ENCODE measurements around the gene TIAM2. TPM values are rescaled to one million over a fixed set of nuclear protein-coding genes. Genes with fewer than 3 reads are reported as not detected.

The TIAM2 gene
- total RNA-seq, 2 experiments from 2014 or later: 4.4 to 5.3 TPM

DNA sequence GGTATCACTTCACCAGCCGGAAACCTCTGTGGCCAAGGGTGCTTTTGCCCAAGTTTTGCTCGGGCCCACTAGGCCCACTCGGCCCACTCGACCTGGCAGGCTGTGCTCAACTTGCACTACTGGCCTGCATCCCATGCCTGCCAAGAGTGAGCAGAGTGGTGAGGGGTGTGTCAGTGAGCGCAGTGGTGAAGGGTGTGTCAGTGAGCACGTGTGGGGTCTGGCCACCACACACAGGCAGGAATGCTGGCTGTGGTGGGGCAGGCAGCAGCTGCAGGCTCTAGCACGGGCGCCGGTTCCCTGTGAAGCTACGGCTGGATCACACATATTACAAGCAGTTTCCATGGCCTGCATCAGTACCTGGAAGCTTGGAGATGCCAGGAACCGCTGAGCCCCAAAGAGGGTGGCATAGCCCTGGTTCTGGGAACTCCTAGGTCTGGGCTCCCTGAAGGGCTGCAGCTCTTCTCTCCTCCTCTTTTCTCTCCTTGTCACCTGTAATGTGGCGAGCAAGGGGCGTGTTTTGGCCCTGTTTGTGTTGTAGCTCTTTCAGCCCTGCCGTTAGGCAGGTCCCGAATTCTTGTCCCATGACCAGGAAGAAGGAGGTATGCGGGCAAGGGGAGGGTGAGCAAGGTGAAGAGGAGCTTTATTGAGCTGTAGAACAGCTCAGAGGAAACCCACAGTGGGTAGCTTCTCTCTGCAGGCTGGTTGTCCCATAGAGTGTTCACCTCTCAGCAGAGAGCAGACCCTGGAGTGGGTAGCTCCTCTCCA, 217.7 kb downstream of the TIAM2 start:
- H3K4me3 ChIP-seq (ENCODE audit: low read length): no peak overlapping the region
- Mint-ChIP-seq H3K4me3 (no peak overlapping the region), H3K27me3 (no peaks in the 10 kb centered on the region), H3K27ac (no peak overlapping the region), H3K9me3 (no peaks in the 10 kb centered on the region), H3K36me3 (ENCODE audit: low read depth) (no peaks in the 10 kb centered on the region), H3K4me1 (ENCODE audit: low read depth) (no peaks in the 10 kb centered on the region)
- CTCF ChIA-PET: no interaction called here
- intact Hi-C loops (cut with DNase I, micrococcal nuclease): no loop called here
- TF ChIP-seq, protein P1, sequence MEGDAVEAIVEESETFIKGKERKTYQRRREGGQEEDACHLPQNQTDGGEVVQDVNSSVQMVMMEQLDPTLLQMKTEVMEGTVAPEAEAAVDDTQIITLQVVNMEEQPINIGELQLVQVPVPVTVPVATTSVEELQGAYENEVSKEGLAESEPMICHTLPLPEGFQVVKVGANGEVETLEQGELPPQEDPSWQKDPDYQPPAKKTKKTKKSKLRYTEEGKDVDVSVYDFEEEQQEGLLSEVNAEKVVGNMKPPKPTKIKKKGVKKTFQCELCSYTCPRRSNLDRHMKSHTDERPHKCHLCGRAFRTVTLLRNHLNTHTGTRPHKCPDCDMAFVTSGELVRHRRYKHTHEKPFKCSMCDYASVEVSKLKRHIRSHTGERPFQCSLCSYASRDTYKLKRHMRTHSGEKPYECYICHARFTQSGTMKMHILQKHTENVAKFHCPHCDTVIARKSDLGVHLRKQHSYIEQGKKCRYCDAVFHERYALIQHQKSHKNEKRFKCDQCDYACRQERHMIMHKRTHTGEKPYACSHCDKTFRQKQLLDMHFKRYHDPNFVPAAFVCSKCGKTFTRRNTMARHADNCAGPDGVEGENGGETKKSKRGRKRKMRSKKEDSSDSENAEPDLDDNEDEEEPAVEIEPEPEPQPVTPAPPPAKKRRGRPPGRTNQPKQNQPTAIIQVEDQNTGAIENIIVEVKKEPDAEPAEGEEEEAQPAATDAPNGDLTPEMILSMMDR (IDR thresholded peaks at IDR 0.05): no peak
- POLR2A ChIA-PET: interaction anchor here (1.2 kb wide), 1 partner anchor 11 kb away, joined by 3 read pairs; no protein-coding TSS in a partner anchor
- ATAC-seq (ENCODE audit: poor library complexity) (no peak), DNase-seq (no peak)
- H3K4me1 ChIP-seq (ENCODE audit: insufficient read depth, low read length): no peaks in the 10 kb centered on the region
- peaks cover 0 to 2% of the 10 kb centered on the region in 2 experiments for H3K27me3 ChIP-seq (ENCODE audit: control insufficient read depth in 1 of 2, insufficient read depth in 2 of 2, low read length in 2 of 2)
- no peaks in the 10 kb centered on the region for H3K36me3 ChIP-seq (ENCODE audit: insufficient read depth, low read length)
- peaks cover 0 to 5% of the 10 kb centered on the region in 2 experiments for H3K9me3 ChIP-seq (ENCODE audit: control insufficient read depth in 1 of 2, insufficient read depth in 1 of 2, low read length in 2 of 2)
- H3K27ac ChIP-seq (ENCODE audit: low read depth in 1 of 2, low read length in 2 of 2): no peak overlapping the region

DNA sequence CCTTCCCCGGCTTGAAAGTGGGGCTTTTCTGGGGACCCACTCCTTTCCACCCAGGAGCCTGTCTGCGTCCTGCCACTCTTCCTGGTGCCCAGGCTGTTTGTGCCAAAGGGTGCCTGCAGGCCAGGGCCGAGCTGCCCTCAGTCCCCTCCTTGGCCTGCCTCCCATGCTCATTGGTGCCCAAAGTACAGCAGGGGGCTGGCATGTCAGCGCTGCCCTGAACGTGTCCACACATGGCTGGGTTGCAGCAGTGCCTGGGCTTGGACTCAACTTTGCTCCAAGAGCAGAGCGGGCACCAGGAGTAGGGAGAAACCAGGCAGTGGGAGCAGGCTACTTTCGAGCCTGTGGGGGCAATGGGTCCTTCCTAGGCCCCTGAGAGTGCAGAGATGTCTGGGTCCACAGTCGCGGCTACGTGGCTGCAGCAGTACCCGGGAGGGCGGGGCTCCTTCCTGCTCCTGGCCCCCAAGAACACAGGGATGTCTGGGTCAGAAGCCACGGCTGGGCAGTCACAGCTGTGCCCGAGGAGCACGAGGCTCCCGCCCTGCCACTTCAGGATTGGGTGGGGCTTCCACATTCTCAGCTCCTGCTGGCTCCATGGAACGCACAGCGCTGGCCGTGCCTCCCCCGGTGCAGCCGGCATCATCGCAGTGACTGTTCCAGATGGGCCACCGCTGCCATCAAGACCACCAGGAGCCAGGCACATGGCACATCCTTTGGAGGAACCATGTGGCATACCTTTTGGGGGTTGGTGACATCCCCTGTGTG, 218.7 kb downstream of the TIAM2 start:
- H3K4me3 Mint-ChIP-seq: no peak overlapping the region
- POLR2A ChIA-PET: interaction anchor here (1.2 kb wide), 1 partner anchor 12 kb away, joined by 3 read pairs; no protein-coding TSS in a partner anchor
- intact Hi-C loops (cut with DNase I, micrococcal nuclease): no loop called here
- DNase-seq: no peak
- no peak overlapping the region for H3K27ac ChIP-seq (ENCODE audit: low read depth in 1 of 2, low read length in 2 of 2)
- TF ChIP-seq, protein P1 (IDR thresholded peaks at IDR 0.05): no peak
- peaks cover 0 to 2% of the 10 kb centered on the region in 2 experiments for H3K27me3 ChIP-seq (ENCODE audit: control insufficient read depth in 1 of 2, insufficient read depth in 2 of 2, low read length in 2 of 2)
- no peak for ATAC-seq (ENCODE audit: poor library complexity)
- no peak overlapping the region for H3K27ac Mint-ChIP-seq
- CTCF ChIA-PET: no interaction called here
- H3K36me3 ChIP-seq (ENCODE audit: insufficient read depth, low read length): no peaks in the 10 kb centered on the region
- peaks cover 0 to 5% of the 10 kb centered on the region in 2 experiments for H3K9me3 ChIP-seq (ENCODE audit: control insufficient read depth in 1 of 2, insufficient read depth in 1 of 2, low read length in 2 of 2)
- no peaks in the 10 kb centered on the region for H3K9me3 Mint-ChIP-seq
- no peaks in the 10 kb centered on the region for H3K27me3 Mint-ChIP-seq
- no peaks in the 10 kb centered on the region for H3K4me1 Mint-ChIP-seq (ENCODE audit: low read depth)
- H3K4me1 ChIP-seq (ENCODE audit: insufficient read depth, low read length): no peaks in the 10 kb centered on the region
- H3K36me3 Mint-ChIP-seq (ENCODE audit: low read depth): no peaks in the 10 kb centered on the region
- no peak overlapping the region for H3K4me3 ChIP-seq (ENCODE audit: low read length)

DNA sequence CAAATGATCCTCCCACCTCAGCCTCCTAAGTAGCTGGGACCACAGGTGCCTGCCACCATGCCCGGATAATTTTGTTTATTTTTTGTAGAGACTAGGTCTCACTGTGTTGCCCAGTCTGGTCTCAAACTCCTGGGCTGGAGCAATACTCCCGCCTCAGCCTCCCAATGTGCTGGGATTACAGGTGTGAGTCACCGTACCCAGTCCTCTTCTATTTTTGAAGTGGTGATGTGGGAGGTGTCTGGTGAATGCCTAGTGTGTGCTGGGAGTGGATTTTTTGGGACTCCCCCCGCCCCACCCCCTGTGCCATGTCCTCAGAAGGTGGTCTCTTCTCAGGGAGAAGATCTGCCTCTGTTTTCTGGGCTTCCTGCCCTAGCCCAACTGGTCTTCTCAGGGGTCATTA, 220.8 kb downstream of the TIAM2 start:
- no peak overlapping the region for H3K27ac Mint-ChIP-seq
- H3K4me3 Mint-ChIP-seq: no peak overlapping the region
- Histone ChIP-seq H3K36me3 (ENCODE audit: insufficient read depth, low read length) (no peaks in the 10 kb centered on the region), H3K27ac (ENCODE audit: low read depth in 1 of 2, low read length in 2 of 2) (no peak overlapping the region), H3K4me3 (ENCODE audit: low read length) (no peak overlapping the region), H3K4me1 (ENCODE audit: insufficient read depth, low read length) (no peaks in the 10 kb centered on the region), H3K27me3 (ENCODE audit: control insufficient read depth in 1 of 2, insufficient read depth in 2 of 2, low read length in 2 of 2) (peaks cover 0 to 2% of the 10 kb centered on the region in 2 experiments), H3K9me3 (ENCODE audit: control insufficient read depth in 1 of 2, insufficient read depth in 1 of 2, low read length in 2 of 2) (peaks cover 0 to 5% of the 10 kb centered on the region in 2 experiments)
- H3K27me3 Mint-ChIP-seq: no peaks in the 10 kb centered on the region
- no peaks in the 10 kb centered on the region for H3K36me3 Mint-ChIP-seq (ENCODE audit: low read depth)
- CTCF ChIA-PET: no interaction called here
- H3K4me1 Mint-ChIP-seq (ENCODE audit: low read depth): no peaks in the 10 kb centered on the region
- DNase-seq (no peak), ATAC-seq (ENCODE audit: poor library complexity) (no peak)
- POLR2A ChIA-PET: no interaction called here
- intact Hi-C loops (cut with DNase I, micrococcal nuclease): no loop called here
- TF ChIP-seq, protein P1 (IDR thresholded peaks at IDR 0.05): no peak
- no peaks in the 10 kb centered on the region for H3K9me3 Mint-ChIP-seq

All from CD4-positive, alpha-beta T cell (primary cell).